Osteocyte (in vitro differentiated cells): ENCODE measurements around the gene ACIN1. TPM values are rescaled to one million over a fixed set of nuclear protein-coding genes. Genes with fewer than 3 reads are reported as not detected.

Experiments used
- DNase-seq: peaks from one replicate; pipeline ENCODE4 v3.0.0; 2021; ENCODE audit warnings: mixed read lengths; ENCODE audit not compliant: unreplicated experiment; ENCODE audit errors: extremely low spot score
- H3K27ac Mint-ChIP-seq: one replicate; pipeline ENCODE4 v1.8.0; 2021; ENCODE audit warnings: mild to moderate bottlenecking, mixed read lengths; ENCODE audit not compliant: unreplicated experiment
- H3K27me3 Mint-ChIP-seq: one replicate; pipeline ENCODE4 v1.8.0; 2021; ENCODE audit warnings: mixed read lengths; ENCODE audit not compliant: unreplicated experiment
- H3K36me3 Mint-ChIP-seq: one replicate; pipeline ENCODE4 v1.8.0; 2021; ENCODE audit warnings: mixed read lengths; ENCODE audit not compliant: unreplicated experiment
- H3K4me1 Mint-ChIP-seq: one replicate; pipeline ENCODE4 v1.8.0; 2021; ENCODE audit warnings: mixed read lengths; ENCODE audit not compliant: unreplicated experiment
- H3K4me3 Mint-ChIP-seq: one replicate; pipeline ENCODE4 v1.8.0; 2021; ENCODE audit warnings: mild to moderate bottlenecking, moderate library complexity, mixed read lengths; ENCODE audit not compliant: unreplicated experiment
- H3K9me3 Mint-ChIP-seq: one replicate; pipeline ENCODE4 v1.8.0; 2021; ENCODE audit warnings: mixed read lengths; ENCODE audit not compliant: unreplicated experiment
- CTCF ChIP-seq: fragments of 200-600 bp; sonication (generic); IDR thresholded peaks from 2 replicates; pipeline ENCODE4 v1.5.0; 2021; ENCODE audit warnings: antibody characterized with exemption, mild to moderate bottlenecking, moderate library complexity
- total RNA-seq: library from RNA; stranded (reverse); gene quantifications from 2 replicates; pipeline ENCODE4 v1.2.1, GENCODE V29; 2021

The ACIN1 gene
- total RNA-seq, 1 donor from 2014 or later = 241 TPM

- no peak for DNase-seq
- H3K4me1 Mint-ChIP-seq = peaks cover 15% of the 10 kb centered on the region
- H3K4me3 Mint-ChIP-seq = no peak overlapping the region
- peaks cover 19% of the 10 kb centered on the region for H3K36me3 Mint-ChIP-seq
- H3K27me3 Mint-ChIP-seq = no peaks in the 10 kb centered on the region
- no peak for TF ChIP-seq CTCF
- H3K27ac Mint-ChIP-seq = no peak overlapping the region
- no peaks in the 10 kb centered on the region for H3K9me3 Mint-ChIP-seq
Observed at GRCh38 chr14:23023795-23024152, 71.2 kb downstream of the ACIN1 start.

GRCh38 chr14:23023022-23023794, 71.7 kb downstream of the ACIN1 start:
- Mint-ChIP-seq H3K27ac (no peak overlapping the region), H3K27me3 (no peaks in the 10 kb centered on the region), H3K9me3 (no peaks in the 10 kb centered on the region), H3K36me3 (peaks cover 17% of the 10 kb centered on the region), H3K4me3 (no peak overlapping the region), H3K4me1 (peaks cover 15% of the 10 kb centered on the region)
- no peak for DNase-seq
- TF ChIP-seq CTCF = no peak

- Mint-ChIP-seq H3K4me3 (no peak overlapping the region), H3K36me3 (peaks cover 11% of the 10 kb centered on the region), H3K9me3 (no peaks in the 10 kb centered on the region), H3K4me1 (peaks cover 15% of the 10 kb centered on the region), H3K27ac (no peak overlapping the region), H3K27me3 (no peaks in the 10 kb centered on the region)
- DNase-seq = no peak
- no peak for TF ChIP-seq CTCF
Observed at GRCh38 chr14:23021889-23022442, 73.0 kb downstream of the ACIN1 start.

GRCh38 chr14:23021434-23021833, 73.5 kb downstream of the ACIN1 start:
- Mint-ChIP-seq H3K27ac (no peak overlapping the region), H3K9me3 (no peaks in the 10 kb centered on the region)

More at GRCh38 chr14:23021434-23021833, 73.5 kb downstream of the ACIN1 start:
- Mint-ChIP-seq H3K36me3 (peaks cover 10% of the 10 kb centered on the region), H3K27me3 (no peaks in the 10 kb centered on the region), H3K4me1 (peaks cover 15% of the 10 kb centered on the region), H3K4me3 (no peak overlapping the region)
- DNase-seq = no peak
- no peak for TF ChIP-seq CTCF
